Measurements from ENCODE around the gene POLE4.

The POLE4 gene

DNA sequence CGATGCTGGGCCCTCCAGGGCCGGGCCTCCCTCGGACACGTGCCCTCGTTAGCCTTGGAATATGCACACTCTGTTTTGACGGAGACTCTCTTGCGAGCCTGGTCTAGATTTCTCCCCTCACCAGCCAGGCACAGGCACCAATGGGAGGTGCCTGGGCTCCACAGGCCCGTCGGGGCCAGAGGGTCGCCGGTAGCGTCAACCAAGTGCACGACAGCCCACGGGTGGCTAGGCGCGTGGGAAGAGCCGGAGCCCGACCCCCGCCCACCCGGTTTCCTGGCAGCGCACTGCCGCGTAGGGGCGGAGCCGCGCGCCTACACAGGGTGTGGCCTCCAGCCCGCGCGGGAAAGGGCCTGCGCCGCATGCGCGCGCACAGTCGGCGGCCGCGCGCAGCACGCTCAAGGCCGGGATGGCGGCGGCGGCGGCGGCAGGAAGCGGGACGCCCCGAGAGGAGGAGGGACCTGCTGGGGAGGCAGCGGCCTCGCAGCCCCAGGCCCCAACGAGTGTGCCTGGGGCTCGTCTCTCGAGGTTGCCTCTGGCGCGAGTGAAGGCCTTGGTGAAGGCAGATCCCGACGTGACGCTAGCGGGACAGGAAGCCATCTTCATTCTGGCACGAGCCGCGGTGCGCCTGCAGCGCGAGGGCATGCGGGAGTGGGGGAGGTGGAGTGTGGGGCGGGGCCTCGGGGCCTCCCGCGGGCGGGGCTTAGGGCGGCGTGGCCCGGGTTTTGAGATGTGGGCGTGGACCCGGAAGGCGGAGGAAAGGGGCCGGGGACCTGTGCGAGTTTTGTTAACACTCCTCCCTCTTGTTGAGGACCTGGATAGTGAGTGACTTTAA is at the start of gene POLE4:
Gene POLE4 (plus strand): TSS at position 370 of the 832 bp plus-strand sequence. CDS start 37 bp downstream, at position 407.
- TF ChIP-seq, protein P1, sequence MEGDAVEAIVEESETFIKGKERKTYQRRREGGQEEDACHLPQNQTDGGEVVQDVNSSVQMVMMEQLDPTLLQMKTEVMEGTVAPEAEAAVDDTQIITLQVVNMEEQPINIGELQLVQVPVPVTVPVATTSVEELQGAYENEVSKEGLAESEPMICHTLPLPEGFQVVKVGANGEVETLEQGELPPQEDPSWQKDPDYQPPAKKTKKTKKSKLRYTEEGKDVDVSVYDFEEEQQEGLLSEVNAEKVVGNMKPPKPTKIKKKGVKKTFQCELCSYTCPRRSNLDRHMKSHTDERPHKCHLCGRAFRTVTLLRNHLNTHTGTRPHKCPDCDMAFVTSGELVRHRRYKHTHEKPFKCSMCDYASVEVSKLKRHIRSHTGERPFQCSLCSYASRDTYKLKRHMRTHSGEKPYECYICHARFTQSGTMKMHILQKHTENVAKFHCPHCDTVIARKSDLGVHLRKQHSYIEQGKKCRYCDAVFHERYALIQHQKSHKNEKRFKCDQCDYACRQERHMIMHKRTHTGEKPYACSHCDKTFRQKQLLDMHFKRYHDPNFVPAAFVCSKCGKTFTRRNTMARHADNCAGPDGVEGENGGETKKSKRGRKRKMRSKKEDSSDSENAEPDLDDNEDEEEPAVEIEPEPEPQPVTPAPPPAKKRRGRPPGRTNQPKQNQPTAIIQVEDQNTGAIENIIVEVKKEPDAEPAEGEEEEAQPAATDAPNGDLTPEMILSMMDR (IDR thresholded peaks at IDR 0.05; ENCODE audit: poor library complexity, severe bottlenecking): no peak
- H3K4me1 ChIP-seq (ENCODE audit: insufficient read depth, poor library complexity, severe bottlenecking): peaks cover 4% of the 10 kb centered on the region
- ATAC-seq (ENCODE audit: low read depth) (peak; percentile 90), DNase-seq (ENCODE audit: low spot score) (peak; percentile 89)
- no peaks in the 10 kb centered on the region for H3K27me3 ChIP-seq (ENCODE audit: insufficient read depth, poor library complexity, severe bottlenecking)
- peak within 1 kb of the TSS; percentile 49 for H3K27ac ChIP-seq (ENCODE audit: poor library complexity, severe bottlenecking)
- no peaks in the 10 kb centered on the region for H3K9me3 ChIP-seq (ENCODE audit: severe bottlenecking)
- peaks cover 21% of the 10 kb centered on the region for H3K36me3 ChIP-seq (ENCODE audit: low read depth)
- peak within 1 kb of the TSS; percentile 58 for H3K4me3 ChIP-seq (ENCODE audit: severe bottlenecking)

- DNase-seq (ENCODE audit: low spot score): no peak
- Histone ChIP-seq H3K36me3 (ENCODE audit: low read depth) (no peaks in the 10 kb centered on the region), H3K27me3 (ENCODE audit: insufficient read depth, poor library complexity, severe bottlenecking) (no peaks in the 10 kb centered on the region), H3K4me3 (ENCODE audit: severe bottlenecking) (no peak overlapping the region), H3K4me1 (ENCODE audit: insufficient read depth, poor library complexity, severe bottlenecking) (peaks cover 5% of the 10 kb centered on the region), H3K9me3 (ENCODE audit: severe bottlenecking) (no peaks in the 10 kb centered on the region), H3K27ac (ENCODE audit: poor library complexity, severe bottlenecking) (no peak overlapping the region)
- TF ChIP-seq, protein P1 (IDR thresholded peaks at IDR 0.05; ENCODE audit: poor library complexity, severe bottlenecking): no peak
- ATAC-seq (ENCODE audit: low read depth): peak; percentile 77
These were observed 49.5 kb upstream of the POLE4 start for GRCh38 chr2:74908748-74909444.

- TF ChIP-seq, protein P1 (IDR thresholded peaks at IDR 0.05; ENCODE audit: poor library complexity, severe bottlenecking): no peak
- DNase-seq (ENCODE audit: low spot score) (no peak), ATAC-seq (ENCODE audit: low read depth) (no peak)
- Histone ChIP-seq H3K4me1 (ENCODE audit: insufficient read depth, poor library complexity, severe bottlenecking) (peaks cover 5% of the 10 kb centered on the region), H3K4me3 (ENCODE audit: severe bottlenecking) (no peak overlapping the region), H3K27me3 (ENCODE audit: insufficient read depth, poor library complexity, severe bottlenecking) (no peaks in the 10 kb centered on the region), H3K36me3 (ENCODE audit: low read depth) (no peaks in the 10 kb centered on the region), H3K27ac (ENCODE audit: poor library complexity, severe bottlenecking) (no peak overlapping the region), H3K9me3 (ENCODE audit: severe bottlenecking) (no peaks in the 10 kb centered on the region)
These were observed 48.2 kb upstream of the POLE4 start for GRCh38 chr2:74910245-74910644.

- H3K4me1 ChIP-seq (ENCODE audit: insufficient read depth, poor library complexity, severe bottlenecking): peaks cover 5% of the 10 kb centered on the region
- H3K36me3 ChIP-seq (ENCODE audit: low read depth): no peaks in the 10 kb centered on the region
- no peak overlapping the region for H3K4me3 ChIP-seq (ENCODE audit: severe bottlenecking)
- ATAC-seq (ENCODE audit: low read depth) (no peak), DNase-seq (ENCODE audit: low spot score) (no peak)
- TF ChIP-seq, protein P1 (IDR thresholded peaks at IDR 0.05; ENCODE audit: poor library complexity, severe bottlenecking): no peak
- no peak overlapping the region for H3K27ac ChIP-seq (ENCODE audit: poor library complexity, severe bottlenecking)
- no peaks in the 10 kb centered on the region for H3K9me3 ChIP-seq (ENCODE audit: severe bottlenecking)
- no peaks in the 10 kb centered on the region for H3K27me3 ChIP-seq (ENCODE audit: insufficient read depth, poor library complexity, severe bottlenecking)
These were observed 47.4 kb upstream of the POLE4 start for GRCh38 chr2:74911061-74911460.

All from RWPE2 (cell line).